GM12891 (cell line): ENCODE results near the gene PPP2R1A.
A peak's percentile ranks its signal among the peaks of the same experiment; 100 is the strongest.

Experiments
- PAX5 ChIP-seq: IDR thresholded peaks from 2 replicates; pipeline ENCODE4 v1.6.1; 2011; ENCODE audit warnings: low read length, moderate library complexity, mild to moderate bottlenecking; ENCODE audit not compliant: insufficient read depth, severe bottlenecking
- POLR2A ChIP-seq: IDR thresholded peaks from 2 replicates; pipeline ENCODE4 v1.6.1; 2011; ENCODE audit warnings: low read depth, low read length, control low read depth
- POLR2AphosphoS5 ChIP-seq: IDR thresholded peaks from 2 replicates; pipeline ENCODE4 v1.6.1; 2011; ENCODE audit warnings: low read depth, low read length, control low read depth
- TAF1 ChIP-seq: IDR thresholded peaks from 2 replicates; pipeline ENCODE4 v1.6.1; 2011; ENCODE audit warnings: low read depth, low read length, control low read depth

DNA sequence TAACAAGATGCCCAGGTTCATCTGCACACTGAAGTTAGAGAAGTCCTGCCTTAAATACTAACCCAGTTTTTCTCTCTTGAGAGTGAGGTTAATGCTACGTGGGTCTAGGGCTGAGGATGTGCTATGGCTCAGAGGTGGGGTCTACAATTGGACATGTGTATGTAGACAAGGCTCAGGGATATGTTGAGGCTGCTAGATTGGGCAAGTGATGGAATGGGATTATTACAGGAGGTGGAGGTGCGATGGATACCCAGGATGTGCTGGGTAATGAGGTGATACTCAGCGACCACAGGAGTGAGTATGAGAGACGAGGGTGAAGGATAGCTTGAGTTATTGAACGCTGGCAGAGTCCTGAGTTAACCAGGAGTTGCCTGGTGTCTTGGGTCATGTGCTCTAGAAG is 38.1 kb downstream of the PPP2R1A start:
- TF ChIP-seq POLR2A (peak; percentile 47; the same call in 1 of the 2 replicates), POLR2AphosphoS5 (peak; percentile 37), TAF1 (no peak), PAX5 (no peak)
